ENCODE measurements around the gene STX16. TPM values are rescaled to one million over a fixed set of nuclear protein-coding genes. Genes with fewer than 3 reads are reported as not detected.

Gene STX16
- polyA plus RNA-seq, 3 donors, result 15.6 to 165 (median 27.4) TPM

DNA sequence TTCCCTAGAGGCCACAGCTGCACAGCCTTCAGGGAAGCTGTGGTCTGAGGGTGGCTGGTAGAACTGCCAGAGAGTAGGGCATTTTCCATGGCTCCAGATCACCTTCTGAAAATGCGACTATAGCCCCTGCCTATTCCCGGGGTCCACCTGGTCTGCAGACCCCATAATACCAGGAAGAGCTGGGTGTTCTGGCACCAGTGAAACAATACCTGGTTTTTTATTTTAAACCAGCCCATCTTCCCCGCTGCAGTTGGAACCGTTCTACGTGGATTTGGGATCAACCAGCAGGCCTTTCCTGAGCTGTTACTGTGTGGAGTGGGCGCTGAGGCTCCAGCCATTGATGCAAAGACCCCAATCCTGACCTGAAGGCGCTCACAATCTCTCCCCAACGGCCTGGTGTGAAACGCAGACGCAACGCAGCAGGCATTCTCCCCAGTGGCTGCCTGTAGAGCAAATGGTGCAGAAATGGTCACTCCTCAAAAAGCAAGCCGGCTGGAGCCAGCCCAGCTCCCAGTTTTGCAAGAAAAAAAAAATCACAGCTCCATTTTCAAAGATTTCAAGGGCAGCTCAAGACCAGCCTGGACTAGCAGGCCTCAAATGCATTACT, 52.8 kb downstream of the STX16 start:
- no peaks in the 10 kb centered on the region for H3K79me2 ChIP-seq (ENCODE audit: insufficient read depth, low read length)
- H3K4me2 ChIP-seq (replicated peaks; ENCODE audit: extremely low read depth, low read length, poor library complexity, severe bottlenecking), result no peak overlapping the region
- no peak overlapping the region for H3K27ac ChIP-seq (ENCODE audit: low read depth in 1 of 2, low read length in 2 of 2)
- WGBS (ENCODE audit: insufficient coverage), result 95% methylated on average over 11 of the region's 12 CpGs
- peaks cover 71 to 91% of the 10 kb centered on the region in 2 donors for H3K36me3 ChIP-seq (replicated peaks in 1 of 2; ENCODE audit: control insufficient read depth in 1 of 2, insufficient read depth in 2 of 2, low read length in 2 of 2)
- TF ChIP-seq, protein P1, sequence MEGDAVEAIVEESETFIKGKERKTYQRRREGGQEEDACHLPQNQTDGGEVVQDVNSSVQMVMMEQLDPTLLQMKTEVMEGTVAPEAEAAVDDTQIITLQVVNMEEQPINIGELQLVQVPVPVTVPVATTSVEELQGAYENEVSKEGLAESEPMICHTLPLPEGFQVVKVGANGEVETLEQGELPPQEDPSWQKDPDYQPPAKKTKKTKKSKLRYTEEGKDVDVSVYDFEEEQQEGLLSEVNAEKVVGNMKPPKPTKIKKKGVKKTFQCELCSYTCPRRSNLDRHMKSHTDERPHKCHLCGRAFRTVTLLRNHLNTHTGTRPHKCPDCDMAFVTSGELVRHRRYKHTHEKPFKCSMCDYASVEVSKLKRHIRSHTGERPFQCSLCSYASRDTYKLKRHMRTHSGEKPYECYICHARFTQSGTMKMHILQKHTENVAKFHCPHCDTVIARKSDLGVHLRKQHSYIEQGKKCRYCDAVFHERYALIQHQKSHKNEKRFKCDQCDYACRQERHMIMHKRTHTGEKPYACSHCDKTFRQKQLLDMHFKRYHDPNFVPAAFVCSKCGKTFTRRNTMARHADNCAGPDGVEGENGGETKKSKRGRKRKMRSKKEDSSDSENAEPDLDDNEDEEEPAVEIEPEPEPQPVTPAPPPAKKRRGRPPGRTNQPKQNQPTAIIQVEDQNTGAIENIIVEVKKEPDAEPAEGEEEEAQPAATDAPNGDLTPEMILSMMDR (IDR thresholded peaks at IDR 0.05), result no peak
- Mint-ChIP-seq H3K4me3 (no peak overlapping the region), H3K9me3 (peaks cover 0 to 1% (median 0%) of the 10 kb centered on the region in 7 donors), H3K4me1 (no peaks in the 10 kb centered on the region), H3K36me3 (peaks cover 60 to 63% of the 10 kb centered on the region in 2 donors), H3K27ac (peak overlapping the region in 2 of 7 donors; percentile 33 to 43), H3K27me3 (ENCODE audit: low read depth in 3 of 3) (no peaks in the 10 kb centered on the region)
- H3K4me3 ChIP-seq (replicated peaks in 1 of 3; ENCODE audit: low read depth in 2 of 3, low read length in 3 of 3), result no peak overlapping the region
- H4K20me1 ChIP-seq (ENCODE audit: insufficient read depth, low read length), result peaks cover 5% of the 10 kb centered on the region
- intact Hi-C loops (cut with micrococcal nuclease), result no loop called here
- H3K27me3 ChIP-seq (ENCODE audit: control insufficient read depth in 2 of 2, insufficient read depth in 2 of 2, low read length in 2 of 2), result no peaks in the 10 kb centered on the region
- H3K4me1 ChIP-seq (ENCODE audit: control insufficient read depth in 1 of 2, insufficient read depth in 2 of 2, low read length in 2 of 2), result no peaks in the 10 kb centered on the region
- H2AFZ ChIP-seq (ENCODE audit: insufficient read depth, low read depth, low read length, poor library complexity, severe bottlenecking), result no peak overlapping the region
- no peak overlapping the region for H3K9ac ChIP-seq (ENCODE audit: insufficient read depth, low read length, poor library complexity, severe bottlenecking)
- DNase-seq, result no peak
- no peaks in the 10 kb centered on the region for H3K9me3 ChIP-seq (replicated peaks in 1 of 2; ENCODE audit: control insufficient read depth in 1 of 2, insufficient read depth in 1 of 2, low read length in 2 of 2)

DNA sequence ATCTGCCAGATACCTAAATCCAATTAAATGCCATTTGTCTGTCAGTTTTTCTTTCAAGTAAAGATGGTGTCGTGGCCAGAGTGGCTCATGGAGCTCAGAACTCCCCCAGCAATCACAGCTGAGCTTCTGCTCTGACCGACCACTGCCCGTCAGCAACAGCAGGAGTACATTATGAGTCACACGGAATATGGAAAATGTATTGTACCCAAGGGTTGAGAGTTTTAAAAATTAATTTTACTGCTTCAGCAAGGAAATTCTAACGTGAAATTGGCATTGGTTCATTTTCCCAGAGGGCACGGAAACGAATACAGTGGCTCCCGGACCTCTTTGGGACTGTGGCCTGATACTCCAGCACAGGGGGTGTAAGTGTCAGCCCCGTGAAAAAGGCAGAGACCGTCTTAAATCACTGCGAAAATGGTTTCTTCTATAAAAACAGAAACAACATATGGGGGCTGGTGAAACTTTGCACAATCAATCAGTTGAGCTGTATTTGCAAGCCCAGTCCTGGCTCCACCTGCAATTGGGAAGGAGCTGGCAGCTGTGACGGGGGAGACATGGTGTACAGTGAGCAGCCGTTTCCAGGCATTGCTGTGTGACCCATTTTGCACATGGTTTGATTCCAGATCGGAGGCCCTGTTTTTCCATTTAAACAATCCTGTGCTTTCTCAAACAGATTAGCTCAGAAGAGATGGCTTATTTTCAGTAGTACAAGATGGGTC, 54.3 kb downstream of the STX16 start:
- WGBS (ENCODE audit: insufficient coverage), result 100% methylated on average over 6 of the region's 14 CpGs
- no peaks in the 10 kb centered on the region for H3K4me1 ChIP-seq (ENCODE audit: control insufficient read depth in 1 of 2, insufficient read depth in 2 of 2, low read length in 2 of 2)
- H3K27me3 Mint-ChIP-seq (ENCODE audit: low read depth in 3 of 3), result no peaks in the 10 kb centered on the region
- H3K79me2 ChIP-seq (ENCODE audit: insufficient read depth, low read length), result no peaks in the 10 kb centered on the region
- no peak overlapping the region for H3K27ac ChIP-seq (ENCODE audit: low read depth in 1 of 2, low read length in 2 of 2)
- H3K4me3 Mint-ChIP-seq, result no peak overlapping the region
- H4K20me1 ChIP-seq (ENCODE audit: insufficient read depth, low read length), result peaks cover 5% of the 10 kb centered on the region
- intact Hi-C loops (cut with micrococcal nuclease), result no loop called here
- H3K27me3 ChIP-seq (ENCODE audit: control insufficient read depth in 2 of 2, insufficient read depth in 2 of 2, low read length in 2 of 2), result no peaks in the 10 kb centered on the region
- no peaks in the 10 kb centered on the region for H3K9me3 ChIP-seq (replicated peaks in 1 of 2; ENCODE audit: control insufficient read depth in 1 of 2, insufficient read depth in 1 of 2, low read length in 2 of 2)
- no peak overlapping the region for H3K4me2 ChIP-seq (replicated peaks; ENCODE audit: extremely low read depth, low read length, poor library complexity, severe bottlenecking)
- peaks cover 0 to 1% (median 0%) of the 10 kb centered on the region in 7 donors for H3K9me3 Mint-ChIP-seq
- no peak overlapping the region for H2AFZ ChIP-seq (ENCODE audit: insufficient read depth, low read depth, low read length, poor library complexity, severe bottlenecking)
- TF ChIP-seq, protein P1 (IDR thresholded peaks at IDR 0.05), result no peak
- H3K27ac Mint-ChIP-seq, result no peak overlapping the region
- no peak overlapping the region for H3K9ac ChIP-seq (ENCODE audit: insufficient read depth, low read length, poor library complexity, severe bottlenecking)
- peaks cover 55 to 77% of the 10 kb centered on the region in 2 donors for H3K36me3 Mint-ChIP-seq
- no peak overlapping the region for H3K4me3 ChIP-seq (replicated peaks in 1 of 3; ENCODE audit: low read depth in 2 of 3, low read length in 3 of 3)
- DNase-seq, result no peak
- no peaks in the 10 kb centered on the region for H3K4me1 Mint-ChIP-seq
- H3K36me3 ChIP-seq (replicated peaks in 1 of 2; ENCODE audit: control insufficient read depth in 1 of 2, insufficient read depth in 2 of 2, low read length in 2 of 2), result peaks cover 56 to 86% of the 10 kb centered on the region in 2 donors

Data from CD14-positive monocyte (primary cell).